ENCODE data around the gene CUBN.

CUBN gene

DNA sequence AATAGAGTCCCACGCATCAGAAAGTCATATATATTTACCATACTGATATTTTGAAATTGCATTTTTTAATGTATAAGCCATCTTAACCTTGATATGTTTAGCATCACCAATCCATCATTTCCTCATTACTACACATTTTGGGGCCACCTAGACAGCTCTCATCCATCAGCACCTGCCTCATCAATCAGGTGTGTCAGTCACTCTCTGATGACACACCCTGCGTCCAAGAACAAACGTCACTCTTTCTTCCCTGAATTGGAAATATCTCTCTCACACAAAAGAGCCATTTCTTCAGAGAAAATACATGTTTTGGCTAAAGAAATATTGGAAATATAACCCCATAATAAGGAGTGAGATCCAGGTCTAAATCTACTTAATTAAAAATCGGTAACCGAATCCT lies 273.5 kb downstream of the CUBN start:
- no peak for DNase-seq (ENCODE audit: low read depth)
- TF ChIP-seq, protein P1, sequence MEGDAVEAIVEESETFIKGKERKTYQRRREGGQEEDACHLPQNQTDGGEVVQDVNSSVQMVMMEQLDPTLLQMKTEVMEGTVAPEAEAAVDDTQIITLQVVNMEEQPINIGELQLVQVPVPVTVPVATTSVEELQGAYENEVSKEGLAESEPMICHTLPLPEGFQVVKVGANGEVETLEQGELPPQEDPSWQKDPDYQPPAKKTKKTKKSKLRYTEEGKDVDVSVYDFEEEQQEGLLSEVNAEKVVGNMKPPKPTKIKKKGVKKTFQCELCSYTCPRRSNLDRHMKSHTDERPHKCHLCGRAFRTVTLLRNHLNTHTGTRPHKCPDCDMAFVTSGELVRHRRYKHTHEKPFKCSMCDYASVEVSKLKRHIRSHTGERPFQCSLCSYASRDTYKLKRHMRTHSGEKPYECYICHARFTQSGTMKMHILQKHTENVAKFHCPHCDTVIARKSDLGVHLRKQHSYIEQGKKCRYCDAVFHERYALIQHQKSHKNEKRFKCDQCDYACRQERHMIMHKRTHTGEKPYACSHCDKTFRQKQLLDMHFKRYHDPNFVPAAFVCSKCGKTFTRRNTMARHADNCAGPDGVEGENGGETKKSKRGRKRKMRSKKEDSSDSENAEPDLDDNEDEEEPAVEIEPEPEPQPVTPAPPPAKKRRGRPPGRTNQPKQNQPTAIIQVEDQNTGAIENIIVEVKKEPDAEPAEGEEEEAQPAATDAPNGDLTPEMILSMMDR (conservative IDR thresholded peaks at IDR 0.05; ENCODE audit: low read depth, low read length), result no peak
- H3K4me3 ChIP-seq (ENCODE audit: low read depth, low read length), result no peak overlapping the region

DNA sequence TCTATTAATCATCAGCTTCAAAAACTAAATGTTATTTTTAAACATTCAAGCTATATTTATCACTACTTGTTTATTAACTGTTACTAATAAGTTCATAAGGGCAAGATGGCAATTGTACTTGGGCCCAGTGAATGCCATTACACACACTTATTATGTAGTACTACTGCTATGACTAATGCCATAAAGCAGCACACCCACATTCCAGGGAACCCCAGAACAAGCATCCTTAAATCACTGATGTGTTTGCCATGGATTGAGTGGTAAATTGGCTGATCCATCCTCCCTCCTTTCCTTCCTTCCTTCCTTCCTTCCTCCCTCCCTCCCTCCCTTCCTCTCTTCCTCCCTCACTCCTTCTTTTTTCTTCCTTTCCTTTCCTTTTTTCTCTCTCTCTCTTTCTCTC lies 275.0 kb downstream of the CUBN start:
- TF ChIP-seq, protein P1 (conservative IDR thresholded peaks at IDR 0.05; ENCODE audit: low read depth, low read length), result no peak
- H3K4me3 ChIP-seq (ENCODE audit: low read depth, low read length), result no peak overlapping the region
- peak; percentile 39 for DNase-seq (ENCODE audit: low read depth)

DNA sequence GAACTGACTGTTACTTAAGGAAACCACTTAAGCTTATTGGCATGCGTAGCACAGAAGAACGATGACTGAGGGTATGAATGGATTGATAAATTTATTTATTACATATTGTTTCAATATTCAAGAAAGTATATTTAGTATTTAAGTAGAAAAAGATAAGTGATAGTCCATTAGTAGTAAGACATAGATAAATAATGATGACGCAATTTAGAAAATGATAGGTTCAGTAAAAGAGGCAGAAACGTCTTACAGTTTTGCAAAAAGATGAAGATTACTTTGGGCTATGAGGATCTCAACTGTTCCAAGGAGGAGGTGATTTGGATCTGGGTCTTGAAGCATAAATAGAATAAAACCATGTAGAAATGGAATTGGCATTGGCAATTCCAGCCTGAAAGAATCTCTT lies 275.8 kb downstream of the CUBN start:
- H3K4me3 ChIP-seq (ENCODE audit: low read depth, low read length), result no peak overlapping the region
- TF ChIP-seq, protein P1 (conservative IDR thresholded peaks at IDR 0.05; ENCODE audit: low read depth, low read length), result no peak
- DNase-seq (ENCODE audit: low read depth), result no peak

DNA sequence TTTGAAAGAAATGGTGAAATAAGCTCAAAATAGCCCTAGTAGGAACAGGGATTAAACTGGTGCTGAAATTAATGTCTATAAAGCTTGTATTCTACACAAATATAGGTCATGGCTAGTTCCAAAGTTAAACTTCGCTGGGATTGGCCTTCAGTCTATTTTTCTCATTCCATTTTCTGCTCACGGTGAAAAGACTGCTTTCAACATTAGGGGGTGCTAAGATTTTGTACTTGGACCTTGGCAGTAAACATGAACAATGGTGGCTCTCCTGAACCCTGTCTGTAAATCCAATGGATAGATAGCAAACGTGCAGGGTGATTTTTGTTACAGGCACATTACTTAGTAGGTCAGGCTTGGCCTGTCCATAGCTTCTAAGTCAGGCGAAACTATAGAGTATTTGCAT lies 276.4 kb downstream of the CUBN start:
- TF ChIP-seq, protein P1 (conservative IDR thresholded peaks at IDR 0.05; ENCODE audit: low read depth, low read length), result peak; percentile 75
- H3K4me3 ChIP-seq (ENCODE audit: low read depth, low read length), result no peak overlapping the region
- DNase-seq (ENCODE audit: low read depth), result peak; percentile 83

DNA sequence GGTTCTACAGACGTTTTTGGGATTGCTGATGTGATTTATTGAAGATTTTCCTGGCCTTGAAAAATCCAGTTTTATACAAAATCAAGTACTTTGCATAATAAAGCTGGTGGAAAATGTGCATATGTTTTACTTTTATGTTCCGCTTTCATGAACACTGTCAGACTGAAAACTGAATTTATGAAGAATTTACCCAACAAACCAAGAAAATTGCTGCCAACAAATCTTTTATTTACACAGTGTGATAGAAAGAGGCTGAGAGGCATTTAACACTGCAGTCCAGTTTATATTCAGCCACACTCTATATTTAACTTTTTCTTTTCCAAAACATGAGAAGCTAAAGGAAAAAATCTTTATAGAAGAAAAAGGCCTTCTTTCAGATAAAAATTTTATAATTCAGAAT lies 277.0 kb downstream of the CUBN start:
- TF ChIP-seq, protein P1 (conservative IDR thresholded peaks at IDR 0.05; ENCODE audit: low read depth, low read length), result no peak
- DNase-seq (ENCODE audit: low read depth), result no peak
- H3K4me3 ChIP-seq (ENCODE audit: low read depth, low read length), result no peak overlapping the region

DNA sequence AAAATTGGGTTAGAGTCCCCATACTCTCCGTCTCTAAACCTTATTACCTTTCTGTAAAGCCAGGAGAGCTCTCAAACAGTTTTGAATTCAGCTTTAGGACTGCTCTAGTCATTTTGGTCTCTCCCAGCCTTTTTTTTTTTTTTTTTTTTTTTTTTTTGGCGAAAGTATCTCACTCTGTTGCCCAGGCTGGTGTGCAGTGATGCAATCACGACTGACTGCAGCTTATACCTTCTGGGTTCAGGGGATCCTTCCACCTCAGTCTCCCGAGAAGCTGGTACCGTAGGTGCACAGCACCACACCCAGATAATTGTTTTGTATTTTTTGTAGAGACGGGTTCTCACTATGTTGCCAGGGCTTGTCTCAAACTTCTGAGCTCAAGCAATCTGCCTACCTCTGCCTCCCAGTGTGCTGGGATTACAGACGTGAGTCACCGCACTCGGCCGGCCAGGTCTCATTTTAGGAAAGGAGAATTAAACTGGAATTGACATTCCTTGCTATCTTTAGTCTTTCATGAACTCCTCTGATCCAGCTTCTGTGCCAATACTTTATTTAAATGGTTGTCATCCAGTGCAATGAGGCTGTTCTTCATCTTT lies 281.0 kb downstream of the CUBN start:
- no peak overlapping the region for H3K4me3 ChIP-seq (ENCODE audit: low read depth, low read length)
- no peak for DNase-seq (ENCODE audit: low read depth)
- TF ChIP-seq, protein P1 (conservative IDR thresholded peaks at IDR 0.05; ENCODE audit: low read depth, low read length), result no peak

DNA sequence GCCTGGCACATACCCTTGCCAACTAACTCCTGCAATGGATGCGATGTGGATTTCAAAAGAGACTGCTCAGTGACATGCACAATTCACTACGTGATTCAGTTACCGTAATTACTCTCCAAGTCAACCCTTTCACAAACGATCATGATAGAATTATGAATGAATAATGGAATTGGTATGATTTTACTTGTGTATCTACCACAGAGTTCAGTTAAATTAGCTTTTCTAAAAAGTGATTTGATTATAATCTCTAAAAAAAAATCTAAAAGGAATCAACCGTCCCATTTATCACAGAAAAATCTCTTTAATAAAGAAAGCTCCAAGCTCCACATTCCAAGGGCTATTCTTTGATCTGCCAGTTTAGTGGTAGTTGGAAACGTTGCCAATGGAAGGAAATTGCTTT lies 282.0 kb downstream of the CUBN start:
- TF ChIP-seq, protein P1 (conservative IDR thresholded peaks at IDR 0.05; ENCODE audit: low read depth, low read length), result no peak
- DNase-seq (ENCODE audit: low read depth), result no peak
- no peak overlapping the region for H3K4me3 ChIP-seq (ENCODE audit: low read depth, low read length)

Measured in choroid plexus epithelial cell (primary cell).